Smooth muscle cell (in vitro differentiated cells): Measurements from ENCODE around the gene GNG7. TPM values are rescaled to one million over a fixed set of nuclear protein-coding genes. Genes with fewer than 3 reads are reported as not detected.

ENCODE experiments used
- DNase-seq: peaks from one replicate; lab custom pipeline; 2025; ENCODE audit not compliant: unreplicated experiment; lab: John Stamatoyannopoulos, UW
- H2AFZ ChIP-seq: fragments of 200-600 bp; sonication (generic); 2 replicates; pipeline ENCODE4 v1.6.0; 2016; ENCODE audit warnings: antibody characterized with exemption, low read depth, mild to moderate bottlenecking
- H3F3A ChIP-seq: fragments of 200-600 bp; sonication (generic); 2 replicates; pipeline ENCODE4 v1.6.0; 2017; ENCODE audit warnings: antibody characterized with exemption, low read depth
- H3K27ac ChIP-seq: fragments of 200-600 bp; sonication (generic); 2 replicates; pipeline ENCODE4 v1.5.1; 2016; ENCODE audit warnings: low read depth, mild to moderate bottlenecking
- H3K27me3 ChIP-seq: fragments of 200-600 bp; sonication (generic); 2 replicates; pipeline ENCODE4 v1.6.1; 2016; ENCODE audit warnings: low read depth, mild to moderate bottlenecking
- H3K36me3 ChIP-seq: fragments of 200-600 bp; sonication (generic); 2 replicates; pipeline ENCODE4 v1.5.1; 2016; ENCODE audit warnings: low read depth
- H3K4me1 ChIP-seq: fragments of 200-600 bp; sonication (generic); 2 replicates; pipeline ENCODE4 v1.5.1; 2016; ENCODE audit warnings: low read depth
- H3K4me2 ChIP-seq: fragments of 200-600 bp; sonication (generic); 2 replicates; pipeline ENCODE4 v1.6.0; 2016; ENCODE audit warnings: mild to moderate bottlenecking
- H3K4me3 ChIP-seq: fragments of 200-600 bp; sonication (generic); 2 replicates; pipeline ENCODE4 v1.5.1; 2016; ENCODE audit warnings: mild to moderate bottlenecking
- H3K79me2 ChIP-seq: fragments of 200-600 bp; sonication (generic); 2 replicates; pipeline ENCODE4 v1.6.0; 2016; ENCODE audit warnings: low read depth, mild to moderate bottlenecking
- H3K9ac ChIP-seq: fragments of 200-600 bp; sonication (generic); 2 replicates; pipeline ENCODE4 v1.6.0; 2016; ENCODE audit warnings: low read depth
- H3K9me3 ChIP-seq: fragments of 200-600 bp; sonication (generic); replicated peaks from 2 replicates; pipeline ENCODE4 v1.5.1; 2016; ENCODE audit warnings: low read depth
- H4K20me1 ChIP-seq: fragments of 200-600 bp; sonication (generic); 2 replicates; pipeline ENCODE4 v1.6.0; 2016; ENCODE audit warnings: low read depth
- CTCF ChIP-seq: fragments of 200-600 bp; sonication (generic); IDR thresholded peaks from 2 replicates; pipeline ENCODE4 v1.5.1; 2017; ENCODE audit warnings: borderline replicate concordance, mild to moderate bottlenecking, antibody characterized with exemption; ENCODE audit not compliant: insufficient read depth, poor library complexity, severe bottlenecking
- WGBS: methylation state at CpG from one replicate; pipeline ENCODE4 v1.1.7; 2016; ENCODE audit warnings: low lambda C conversion rate; 5-methylcytosine and 5-hydroxymethylcytosine counted together
- polyA plus RNA-seq: library from polyadenylated mRNA; unstranded; fragments of >200 nt; fragmentation: Nextera tagmentation; extraction: Ambion mirVana; gene quantifications from 2 replicates; pipeline ENCODE4 v1.2.1, GENCODE V29; 2016
- total RNA-seq: library from RNA; depleted of rRNA; stranded (reverse); fragments of >200 nt; gene quantifications from 2 replicates; pipeline ENCODE4 v1.2.3, GENCODE V29; 2014

The GNG7 gene
- total and polyA plus RNA-seq, 2 experiments from 2014 or later: 1.7 to 2.6 TPM

DNA sequence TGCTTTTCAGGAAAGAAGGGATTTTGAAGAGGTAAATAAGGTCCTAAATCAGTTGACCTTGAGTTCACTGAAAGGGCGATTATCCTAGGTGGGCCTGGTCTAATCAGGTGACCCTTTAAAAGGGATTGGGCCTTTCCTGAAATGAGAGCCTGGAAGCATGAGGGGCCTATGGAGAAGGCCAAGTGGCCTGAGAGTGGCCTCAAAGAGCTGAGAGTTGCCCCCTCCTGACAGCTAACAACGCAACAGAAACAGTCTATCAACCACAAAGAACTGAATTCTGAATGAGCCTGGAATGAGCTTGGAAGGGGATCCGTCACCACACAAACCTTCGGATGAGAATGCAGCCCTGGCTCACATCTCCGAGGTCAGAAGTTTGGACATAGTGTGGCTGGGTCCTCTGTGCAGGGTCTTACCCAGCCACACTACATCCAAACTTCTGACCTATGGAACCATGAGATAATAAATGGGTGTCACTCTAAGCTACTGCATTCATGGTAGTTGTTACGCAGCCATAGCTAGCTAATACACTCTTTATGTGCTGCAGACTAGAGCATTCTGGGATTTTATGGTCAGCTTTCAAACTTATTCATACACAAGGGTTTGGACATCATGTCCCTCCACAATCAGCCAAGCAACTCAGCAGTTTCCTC is 72.0 kb downstream of the GNG7 start:
- Histone ChIP-seq H3K4me2 (no peak overlapping the region), H3K4me1 (no peaks in the 10 kb centered on the region), H3K9me3 (no peaks in the 10 kb centered on the region), H3K79me2 (no peaks in the 10 kb centered on the region), H3K9ac (no peak overlapping the region), H3K27me3 (no peaks in the 10 kb centered on the region), H3K27ac (no peak overlapping the region), H3F3A (no peaks in the 10 kb centered on the region), H3K36me3 (no peaks in the 10 kb centered on the region), H3K4me3 (no peak overlapping the region), H2AFZ (no peak overlapping the region), H4K20me1 (no peaks in the 10 kb centered on the region)
- no peak for DNase-seq
- no peak for TF ChIP-seq CTCF
- WGBS: 97% methylated on average over 6 of the region's 6 CpGs

DNA sequence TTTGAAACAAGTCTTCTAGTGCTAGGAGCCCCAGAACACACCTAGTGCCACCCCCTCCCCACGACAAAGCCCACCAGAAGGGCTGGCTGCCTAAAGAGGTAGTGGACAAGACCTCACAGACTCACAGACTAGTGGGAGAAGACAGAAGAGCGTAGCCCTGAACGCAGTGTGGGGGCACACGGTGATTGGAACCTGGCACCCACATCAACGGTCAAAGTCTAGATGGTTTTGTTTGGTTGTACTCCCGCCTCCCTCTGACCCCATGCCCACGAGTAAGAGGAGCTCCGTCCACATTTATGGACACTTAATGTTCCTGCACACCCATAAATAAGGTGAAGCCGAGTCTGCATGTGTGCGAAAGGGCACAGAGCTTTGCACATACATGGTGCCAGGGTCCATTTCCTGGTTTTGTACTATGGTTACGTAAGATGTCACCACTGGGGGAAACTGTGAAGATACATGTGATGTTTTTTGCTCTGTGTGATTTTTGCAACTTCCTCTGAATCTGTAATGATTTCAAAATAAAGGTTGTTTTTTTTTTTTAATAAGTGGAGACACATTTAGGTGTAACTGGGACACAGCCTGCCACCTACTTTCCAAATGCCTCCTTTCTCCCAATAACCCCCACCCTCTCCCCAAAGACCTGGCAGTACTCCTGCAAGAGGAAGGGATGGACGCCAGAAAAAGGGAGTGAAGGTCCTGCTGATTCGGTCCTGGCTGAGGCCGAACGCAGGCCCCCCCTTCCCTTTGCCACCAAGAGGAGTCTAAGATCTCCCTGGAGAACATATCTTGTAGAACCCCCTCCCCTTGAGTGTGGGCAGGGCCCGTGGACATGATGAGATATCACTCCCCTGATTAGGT is 72.8 kb downstream of the GNG7 start:
- Histone ChIP-seq H4K20me1 (no peaks in the 10 kb centered on the region), H3F3A (no peaks in the 10 kb centered on the region), H2AFZ (no peak overlapping the region), H3K4me2 (no peak overlapping the region), H3K4me1 (no peaks in the 10 kb centered on the region), H3K79me2 (no peaks in the 10 kb centered on the region), H3K9me3 (no peaks in the 10 kb centered on the region), H3K4me3 (no peak overlapping the region), H3K36me3 (no peaks in the 10 kb centered on the region), H3K9ac (no peak overlapping the region), H3K27me3 (no peaks in the 10 kb centered on the region), H3K27ac (no peak overlapping the region)
- 91% methylated on average over 16 of the region's 16 CpGs for WGBS
- TF ChIP-seq CTCF: no peak
- DNase-seq: no peak

DNA sequence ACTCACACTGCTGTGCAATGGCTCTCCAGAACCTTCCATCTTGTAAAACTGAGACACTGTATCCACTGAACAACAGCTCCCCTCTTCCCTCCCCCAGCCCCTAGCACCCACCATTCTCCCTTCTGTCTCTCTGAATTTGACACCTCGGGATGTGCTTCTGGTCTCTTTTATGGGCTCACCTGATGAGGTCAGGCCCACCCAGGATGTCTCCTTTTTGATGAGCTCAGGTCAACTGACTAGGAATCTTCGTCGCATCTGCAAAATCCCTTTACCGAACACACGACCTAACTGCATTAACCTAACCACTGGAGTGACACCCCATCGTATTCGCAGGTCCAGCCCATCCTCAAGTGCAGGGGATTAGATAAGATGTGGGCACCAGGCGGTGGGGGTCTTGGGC is 73.9 kb downstream of the GNG7 start:
- Histone ChIP-seq H2AFZ (no peak overlapping the region), H3K9me3 (no peaks in the 10 kb centered on the region), H3F3A (no peaks in the 10 kb centered on the region), H3K4me2 (no peak overlapping the region), H3K4me1 (no peaks in the 10 kb centered on the region), H3K36me3 (no peaks in the 10 kb centered on the region), H3K9ac (no peak overlapping the region), H3K4me3 (no peak overlapping the region), H3K79me2 (no peaks in the 10 kb centered on the region), H4K20me1 (no peaks in the 10 kb centered on the region), H3K27ac (no peak overlapping the region), H3K27me3 (no peaks in the 10 kb centered on the region)
- no peak for TF ChIP-seq CTCF
- WGBS: 89% methylated on average over 8 of the region's 8 CpGs
- DNase-seq: no peak
